Measurements from ENCODE around the gene BBC3. TPM values are rescaled to one million over a fixed set of nuclear protein-coding genes. Genes with fewer than 3 reads are reported as not detected.
"Not testable (repeated sequence)": the region's sequence is repeated elsewhere in the genome, so short reads cannot be mapped to it uniquely, and the experiment has no call there.

The BBC3 gene
- total RNA-seq, 4 donors from 2014 or later: 3.4 to 7.6 (median 4.2) TPM

- DNase-seq (no peak), ATAC-seq (no peak)
- Histone ChIP-seq H3K4me3 (no peak overlapping the region), H3K36me3 (peaks cover 0 to 66% of the 10 kb centered on the region in 2 donors), H3K4me1 (peaks cover 6 to 17% of the 10 kb centered on the region in 2 donors), H3K27ac (peak overlapping the region in 2 of 4 donors; percentile 55 to 67), H3K27me3 (no peaks in the 10 kb centered on the region), H3K9me3 (no peaks in the 10 kb centered on the region)
- intact Hi-C loops (cut with DNase I; ENCODE audit: low total_unique reads): no loop called here
- TF ChIP-seq CTCF (IDR thresholded peaks at IDR 0.05 in 4 of 5, conservative IDR thresholded peaks at IDR 0.05 in 1 of 5): no peak
- TF ChIP-seq POLR2A (IDR thresholded peaks at IDR 0.05): no peak
- in situ Hi-C loops (cut with MboI; ENCODE audit: low sequenced_read_pairs in 4 of 4): no loop called here
These were observed 37.0 kb upstream of the BBC3 start for GRCh38 chr19:47268028-47268427.

- no peaks in the 10 kb centered on the region for H3K9me3 ChIP-seq
- TF ChIP-seq POLR2A (IDR thresholded peaks at IDR 0.05): no peak
- no peak for TF ChIP-seq CTCF (IDR thresholded peaks at IDR 0.05 in 4 of 5, conservative IDR thresholded peaks at IDR 0.05 in 1 of 5)
- DNase-seq: peak in 1 of 2 donors; percentile 72
- peaks cover 6 to 12% of the 10 kb centered on the region in 2 donors for H3K4me1 ChIP-seq
- no peaks in the 10 kb centered on the region for H3K27me3 ChIP-seq
- in situ Hi-C loops (cut with MboI; ENCODE audit: low sequenced_read_pairs in 4 of 4): no loop called here
- intact Hi-C loops (cut with DNase I; ENCODE audit: low total_unique reads): no loop called here
- peak overlapping the region; percentile 9 to 67 (median 56) for H3K27ac ChIP-seq
- H3K4me3 ChIP-seq: no peak overlapping the region
- peaks cover 0 to 66% of the 10 kb centered on the region in 2 donors for H3K36me3 ChIP-seq
- ATAC-seq: peak; percentile 77 to 90
These were observed 36.4 kb upstream of the BBC3 start for GRCh38 chr19:47267350-47267759.

- Histone ChIP-seq H3K27ac (peak overlapping the region in 2 of 4 donors; percentile 56 to 67), H3K9me3 (no peaks in the 10 kb centered on the region), H3K27me3 (no peaks in the 10 kb centered on the region), H3K36me3 (peaks cover 0 to 63% of the 10 kb centered on the region in 2 donors), H3K4me1 (peaks cover 6 to 12% of the 10 kb centered on the region in 2 donors), H3K4me3 (no peak overlapping the region)
- in situ Hi-C loops (cut with MboI; ENCODE audit: low sequenced_read_pairs in 4 of 4) (no loop called here), intact Hi-C loops (cut with DNase I; ENCODE audit: low total_unique reads) (no loop called here)
- no peak for TF ChIP-seq POLR2A (IDR thresholded peaks at IDR 0.05)
- no peak for TF ChIP-seq CTCF (IDR thresholded peaks at IDR 0.05 in 4 of 5, conservative IDR thresholded peaks at IDR 0.05 in 1 of 5)
- no peak for ATAC-seq
- no peak for DNase-seq
These were observed 35.5 kb upstream of the BBC3 start for GRCh38 chr19:47266401-47266941.

- Histone ChIP-seq H3K36me3 (peaks cover 0 to 64% of the 10 kb centered on the region in 2 donors), H3K27ac (no peak overlapping the region), H3K4me3 (no peak overlapping the region), H3K27me3 (no peaks in the 10 kb centered on the region), H3K4me1 (peaks cover 6 to 12% of the 10 kb centered on the region in 2 donors), H3K9me3 (no peaks in the 10 kb centered on the region)
- ATAC-seq (no peak), DNase-seq (no peak)
- intact Hi-C loops (cut with DNase I; ENCODE audit: low total_unique reads): no loop called here
- TF ChIP-seq CTCF (IDR thresholded peaks at IDR 0.05 in 4 of 5, conservative IDR thresholded peaks at IDR 0.05 in 1 of 5) (no peak), POLR2A (IDR thresholded peaks at IDR 0.05) (no peak)
- in situ Hi-C loops (cut with MboI; ENCODE audit: low sequenced_read_pairs in 4 of 4): no loop called here
These were observed 33.6 kb upstream of the BBC3 start for GRCh38 chr19:47264629-47265028.

- Histone ChIP-seq H3K36me3 (peaks cover 0 to 69% of the 10 kb centered on the region in 2 donors), H3K4me1 (peaks cover 14 to 20% of the 10 kb centered on the region in 2 donors)
- H3K4me3 ChIP-seq; ATAC-seq; DNase-seq; H3K27ac ChIP-seq; H3K9me3 ChIP-seq; in situ Hi-C loops (cut with MboI; ENCODE audit: low sequenced_read_pairs in 4 of 4); H3K27me3 ChIP-seq; intact Hi-C loops (cut with DNase I; ENCODE audit: low total_unique reads): not testable (repeated sequence)
These were observed 31.2 kb upstream of the BBC3 start for GRCh38 chr19:47261946-47262793.

Measured in gastrocnemius medialis (tissue), 4 donors.